Left renal pelvis (tissue), 4 donors: Measurements from ENCODE around the gene FADS2. TPM values are rescaled to one million over a fixed set of nuclear protein-coding genes. Genes with fewer than 3 reads are reported as not detected.
A peak's percentile ranks its signal among the peaks of the same experiment; 100 is the strongest.

Source experiments
- DNase-seq, 4 donors: peaks; one replicate each; pipeline ENCODE4 v3.0.0-alpha.2; 2013; ENCODE audit warnings: low read depth in 4 of 4, low spot score in 3 of 4
- polyA plus RNA-seq, 4 donors: library from polyadenylated mRNA; unstranded; fragments of 120-200 nt; gene quantifications; one replicate each; pipeline ENCODE4 v1.2.1, GENCODE V29; 2013; ENCODE audit not compliant: insufficient read length in 4 of 4

The FADS2 gene
- polyA plus RNA-seq, 4 donors, result 83.8 to 142 (median 96.2) TPM

DNA sequence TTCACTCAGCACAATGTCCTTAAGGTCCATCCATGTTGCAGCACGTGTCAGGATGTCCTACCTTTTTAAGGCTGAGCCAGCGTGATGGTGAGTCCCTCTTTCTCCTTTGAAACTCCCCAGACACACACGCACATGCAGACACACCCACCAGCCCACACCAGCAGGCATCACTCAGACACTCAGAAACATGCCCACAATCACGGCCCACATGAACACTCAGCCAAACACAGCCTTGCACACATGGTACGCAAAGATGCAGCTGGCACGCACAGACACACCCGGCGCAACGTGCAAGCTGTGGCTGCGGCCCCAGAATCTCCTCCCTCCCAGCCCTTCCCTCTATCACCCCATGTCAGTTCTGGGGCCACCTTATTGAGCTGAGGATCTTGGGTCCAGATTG, 55.2 kb downstream of the FADS2 start:
- DNase-seq, result no peak

DNA sequence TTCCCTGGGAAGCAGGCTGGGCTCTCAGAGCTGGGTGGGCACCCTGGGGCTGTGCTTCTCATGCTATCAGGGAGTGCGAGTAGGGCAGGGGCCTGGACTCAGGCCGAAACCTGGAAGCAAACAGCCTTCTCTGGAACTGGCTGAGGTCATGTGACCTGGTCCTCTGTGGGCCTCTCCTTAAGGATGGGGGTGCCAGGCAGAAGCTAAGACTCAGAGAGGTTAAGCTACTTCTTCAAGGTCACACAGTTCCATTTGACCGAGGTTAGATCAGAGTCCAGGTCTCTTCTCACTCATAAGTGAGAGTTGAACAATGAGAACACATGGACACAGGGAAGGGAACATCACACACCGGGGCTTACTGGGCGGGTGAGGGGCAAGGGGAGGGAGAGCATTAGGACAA, 55.8 kb downstream of the FADS2 start:
- DNase-seq, result no peak

- DNase-seq, result no peak
Measured at GRCh38 chr11:61885166-61885778, 57.2 kb downstream of the FADS2 start.

- DNase-seq, result no peak
Measured at GRCh38 chr11:61885784-61886580, 57.9 kb downstream of the FADS2 start.

GRCh38 chr11:61886643-61887042, 58.5 kb downstream of the FADS2 start:
- DNase-seq, result no peak

DNA sequence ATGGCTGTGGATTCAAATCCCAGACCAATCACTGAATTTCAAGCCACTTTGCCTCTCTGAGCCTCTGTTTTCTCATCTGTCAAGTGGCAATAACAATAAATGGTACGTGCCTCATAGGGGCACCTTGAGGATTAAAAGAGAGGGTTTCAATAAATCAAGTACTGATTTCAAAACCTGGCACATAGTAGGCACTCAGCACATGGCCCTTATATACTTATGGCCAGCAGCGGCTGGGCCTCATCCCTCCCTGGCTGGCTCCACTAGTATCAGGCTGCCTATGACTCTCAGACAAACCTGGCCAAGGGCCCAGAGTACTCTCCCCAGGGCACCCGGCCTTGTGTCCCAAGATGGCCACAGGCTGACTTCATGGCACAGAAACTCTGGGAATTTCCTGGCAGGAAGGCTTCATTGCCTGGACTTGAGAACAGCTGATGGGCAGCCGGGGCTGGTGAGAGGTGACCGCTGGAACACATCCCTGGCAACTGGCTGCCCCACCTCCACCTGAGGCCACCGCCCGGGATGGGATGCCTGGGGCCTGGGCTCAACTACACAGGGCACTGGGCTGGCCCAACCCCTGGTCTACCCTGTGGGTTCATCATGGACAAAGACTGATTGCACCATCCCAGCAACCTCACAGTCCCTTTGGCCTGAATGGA, 59.9 kb downstream of the FADS2 start:
- DNase-seq, result no peak

- DNase-seq, result no peak
Measured at GRCh38 chr11:61888590-61888989, 60.5 kb downstream of the FADS2 start.

DNA sequence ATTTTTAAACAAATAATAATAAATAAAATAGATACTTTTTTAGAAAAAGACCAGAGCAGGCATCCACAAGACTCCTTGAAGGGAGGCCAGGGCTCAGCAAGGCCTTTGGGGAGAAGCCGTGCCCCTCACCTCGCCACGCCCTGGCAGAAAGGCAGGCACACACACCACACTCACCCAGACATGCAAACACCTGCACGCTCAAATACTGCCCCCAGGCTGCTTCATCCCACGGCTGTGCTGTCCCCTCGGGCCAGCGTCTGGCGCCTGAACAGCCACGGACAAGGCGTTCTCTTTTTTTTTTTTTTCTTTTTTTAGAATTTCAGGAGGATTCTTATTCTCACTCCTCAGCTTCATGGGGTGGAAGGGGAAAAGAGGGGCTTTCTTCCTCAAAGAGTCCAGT, 61.7 kb downstream of the FADS2 start:
- DNase-seq, result no peak

DNA sequence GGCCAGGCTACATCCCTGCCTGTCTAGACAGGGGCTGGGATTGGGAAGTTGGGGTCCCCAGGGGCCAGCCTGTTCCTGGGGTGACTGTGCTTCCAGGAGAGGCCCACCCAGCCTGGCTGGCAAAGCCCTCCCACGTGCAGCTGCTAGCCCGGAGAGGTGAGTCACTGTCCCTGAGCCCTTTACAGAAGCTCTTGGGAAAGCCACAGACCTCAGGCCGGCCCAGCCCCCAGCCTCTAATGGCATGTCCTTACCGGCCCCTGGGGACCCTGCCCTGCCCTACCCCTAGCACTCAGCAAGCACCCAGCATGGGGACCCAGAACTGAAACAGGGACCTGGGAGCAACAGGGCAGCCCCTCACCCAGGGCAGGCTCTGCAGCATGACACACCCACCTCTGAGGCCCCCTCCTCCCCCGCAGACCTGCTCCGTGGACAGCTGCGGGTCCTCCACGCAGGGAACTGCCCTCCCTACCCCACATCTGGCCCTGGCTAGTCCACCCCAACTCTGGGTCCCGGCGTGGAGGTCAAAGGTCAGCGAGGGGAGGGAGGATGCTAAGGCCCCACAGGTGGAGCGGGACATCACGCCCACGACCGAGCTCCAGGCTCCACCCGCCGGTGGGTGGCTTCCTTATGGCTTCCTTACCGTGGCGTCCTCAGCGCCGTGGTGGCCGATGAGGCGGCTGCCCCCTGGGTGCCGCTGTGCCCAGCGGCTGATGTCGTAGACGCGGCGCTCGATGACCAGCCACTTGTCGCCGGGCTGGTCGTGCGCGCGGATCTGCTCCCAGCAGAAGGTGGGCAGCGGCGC, 62.6 kb downstream of the FADS2 start:
- no peak for DNase-seq

DNA sequence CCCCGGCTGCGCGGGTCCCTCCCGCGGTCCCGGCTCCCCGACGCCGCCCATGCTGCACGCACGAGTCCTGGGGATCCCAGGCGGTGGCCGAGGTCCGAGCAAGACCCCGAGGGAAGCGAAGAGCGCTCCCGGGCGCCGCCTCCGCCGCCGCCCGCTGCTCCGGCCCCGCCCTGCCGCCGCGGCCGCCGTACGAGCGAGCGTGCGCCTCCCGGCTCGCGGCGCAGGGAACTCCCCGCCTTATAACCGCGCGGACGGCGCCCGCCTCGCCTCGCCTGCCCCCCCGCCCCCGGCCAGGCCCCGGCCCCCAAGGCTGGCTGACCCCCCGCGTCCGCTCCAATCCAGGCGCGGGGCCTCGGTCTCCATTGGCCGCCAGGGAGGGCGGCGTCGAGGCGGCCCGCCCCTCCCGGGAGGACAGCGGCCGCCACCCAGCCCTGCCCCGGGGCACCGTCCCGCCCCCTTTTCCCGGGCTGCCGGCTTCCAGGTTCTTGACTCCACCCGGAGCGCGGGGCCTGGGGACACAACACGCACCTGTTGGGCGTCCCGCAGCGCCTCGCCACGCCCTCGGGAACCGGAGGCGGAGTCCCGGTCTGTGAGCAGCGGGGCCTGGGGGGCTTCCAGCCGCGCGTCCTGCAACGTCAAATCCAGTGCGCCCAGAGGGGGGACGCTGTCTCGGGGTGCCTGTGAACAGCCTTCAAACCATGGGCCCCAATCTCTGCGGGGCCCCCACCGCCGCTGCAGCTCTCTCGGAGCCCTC, 63.4 kb downstream of the FADS2 start, which contains the start of gene FADS3:
Gene FADS3 (minus strand): TSS at position 215 of the 754 bp plus-strand sequence. CDS start 164 bp downstream, at position 51.
- peak in 1 of 4 donors; percentile 68 for DNase-seq

GRCh38 chr11:61892085-61892370, 63.9 kb downstream of the FADS2 start:
- no peak for DNase-seq

GRCh38 chr11:61893981-61894380, 65.9 kb downstream of the FADS2 start:
- DNase-seq, result no peak

DNA sequence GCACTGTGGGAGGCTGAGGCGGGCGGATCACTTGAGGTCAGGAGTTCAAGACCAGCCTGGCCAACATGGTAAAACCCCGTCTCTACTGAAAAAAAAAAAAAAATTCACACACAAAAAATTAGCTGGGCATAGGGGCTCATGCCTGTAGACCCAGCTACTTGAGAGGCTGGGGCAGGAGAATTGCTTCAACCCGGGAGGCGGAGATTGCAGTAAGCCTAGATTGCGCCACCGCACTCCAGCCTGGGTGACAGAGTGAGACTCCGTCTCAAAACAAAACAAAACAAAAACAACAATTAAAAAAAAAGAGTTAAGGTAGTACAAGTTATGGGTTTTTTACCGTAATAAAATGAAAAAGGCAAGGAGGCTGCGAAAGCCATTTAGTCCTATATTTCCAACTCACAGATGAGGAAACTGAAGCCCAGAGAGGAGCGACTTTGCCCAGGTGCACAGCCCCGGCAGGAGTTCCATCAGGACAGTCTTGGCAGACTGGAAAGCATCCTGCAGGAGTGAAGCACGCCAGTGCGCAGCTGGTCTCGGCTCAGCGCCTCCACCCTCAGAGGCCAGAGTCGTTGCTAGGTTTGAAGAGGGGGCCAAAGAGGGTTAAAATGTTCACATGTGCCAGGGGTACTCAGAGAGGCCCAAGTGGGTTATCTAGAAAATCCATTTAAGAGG, 67.1 kb downstream of the FADS2 start:
- DNase-seq, result no peak

GRCh38 chr11:61895718-61896059, 67.6 kb downstream of the FADS2 start:
- DNase-seq, result no peak

DNA sequence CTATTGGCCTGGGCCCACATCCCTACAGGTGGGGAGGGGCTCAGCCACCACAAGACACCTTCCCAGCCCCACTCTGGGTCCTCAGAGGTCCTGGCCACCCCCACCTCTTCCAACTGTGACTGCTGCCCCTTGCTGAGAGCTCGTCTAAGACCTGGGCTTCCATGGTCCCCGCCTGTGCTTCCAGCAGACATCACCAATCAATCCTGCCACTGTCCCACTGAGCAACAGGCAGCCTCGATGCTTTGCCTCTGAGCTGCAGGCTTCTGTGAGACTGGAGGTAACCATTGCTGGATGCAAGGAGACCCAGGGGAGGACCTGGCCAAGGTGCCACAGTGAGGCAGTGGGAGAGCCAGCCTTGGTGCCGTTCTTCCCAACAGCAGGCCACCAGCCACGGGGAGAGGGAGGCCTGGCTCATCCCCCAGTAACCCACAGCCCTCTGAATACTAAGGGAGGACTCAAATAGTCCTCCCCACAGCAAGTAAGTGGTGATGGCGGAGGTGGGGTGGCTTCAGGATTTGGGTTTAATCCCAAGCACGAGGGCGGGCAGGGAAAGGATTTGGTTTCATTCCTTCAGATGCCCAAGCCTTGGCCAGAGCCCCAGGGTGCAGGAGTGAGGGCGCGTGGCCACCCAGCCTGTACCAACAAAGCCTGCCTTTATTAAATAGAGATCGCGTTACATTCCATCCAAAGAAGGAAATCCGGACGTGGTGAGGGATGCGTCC, 68.7 kb downstream of the FADS2 start:
- DNase-seq, result no peak

DNA sequence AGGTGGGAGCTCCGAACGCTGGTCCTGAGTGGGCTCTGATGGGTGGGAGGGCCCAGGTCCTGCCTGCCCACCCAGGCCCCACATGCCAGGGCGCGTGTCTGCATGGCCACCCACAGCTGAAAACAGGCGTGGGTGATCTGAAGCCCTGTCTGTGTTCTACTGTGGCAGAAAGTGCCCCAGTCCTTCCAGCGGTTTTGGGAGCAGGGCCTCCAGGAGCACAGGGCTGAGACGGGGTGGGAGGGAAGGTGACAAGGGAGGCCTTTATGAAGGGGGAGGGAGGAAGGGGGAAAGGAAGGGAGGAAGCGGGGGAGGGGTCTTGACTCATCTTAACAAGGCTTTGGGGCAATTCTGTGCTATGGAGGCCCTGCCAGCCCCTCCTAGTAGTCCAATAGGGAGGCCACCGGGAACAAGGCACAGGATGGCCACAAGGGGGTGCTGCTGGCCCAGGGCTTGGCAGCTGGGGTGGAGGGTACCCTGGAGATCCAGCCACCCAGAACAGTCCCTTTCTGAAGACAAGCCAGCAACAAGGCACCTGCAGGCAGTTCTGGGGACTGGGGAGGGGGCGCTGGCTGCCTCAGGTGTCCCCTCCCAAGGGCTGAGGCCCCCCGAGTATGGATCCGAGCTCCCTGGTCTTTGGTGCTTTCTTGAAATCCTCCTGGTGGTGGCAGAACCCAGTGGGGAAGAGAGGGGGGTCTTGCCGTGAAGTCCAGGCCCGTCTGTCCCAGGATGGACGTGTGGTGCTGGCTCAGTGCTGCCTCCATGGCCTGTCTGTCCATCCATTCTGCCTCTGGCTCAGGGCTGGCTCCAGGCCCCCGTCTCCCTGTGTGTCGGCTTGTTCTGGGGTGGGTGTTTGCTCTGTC, 69.5 kb downstream of the FADS2 start:
- no peak for DNase-seq

DNA sequence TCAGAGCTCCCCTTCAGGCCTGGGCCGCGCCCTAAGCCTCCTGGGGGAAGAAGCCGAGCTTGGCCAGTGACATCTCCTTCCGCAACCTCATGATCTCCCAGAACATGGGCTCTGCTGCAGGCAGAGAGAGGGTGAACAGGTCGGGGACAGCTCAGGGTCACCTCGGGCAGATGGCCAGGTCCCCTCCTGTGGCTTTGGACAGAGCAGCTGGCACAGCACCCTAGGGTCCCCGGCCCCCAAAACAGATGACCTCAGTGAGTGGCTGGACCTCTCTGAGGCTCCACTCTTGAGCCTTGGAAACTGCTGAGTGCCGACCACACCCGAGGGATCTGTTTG, 70.1 kb downstream of the FADS2 start:
- DNase-seq, result no peak

- DNase-seq, result no peak
Measured at GRCh38 chr11:61899146-61899841, 71.2 kb downstream of the FADS2 start.
